GM12875 (cell line): ENCODE data around the gene PLSCR5.

Experiments used
- H3K4me3 ChIP-seq: one replicate; pipeline ENCODE4 v1.5.1; 2011; ENCODE audit warnings: low read depth, low read length, control low read depth
- TF ChIP-seq, protein P1 (sequence below): IDR thresholded peaks from 2 replicates; pipeline ENCODE4 v1.5.1; 2011; ENCODE audit warnings: low read depth, mild to moderate bottlenecking, control low read depth, inconsistent platforms, low read length, moderate library complexity, borderline replicate concordance; ENCODE audit not compliant: insufficient read depth

PLSCR5 gene

GRCh38 chr3:146544929-146545528 is 60.1 kb downstream of the PLSCR5 start:
- peak overlapping the region; percentile 88 for H3K4me3 ChIP-seq
- TF ChIP-seq, protein P1, sequence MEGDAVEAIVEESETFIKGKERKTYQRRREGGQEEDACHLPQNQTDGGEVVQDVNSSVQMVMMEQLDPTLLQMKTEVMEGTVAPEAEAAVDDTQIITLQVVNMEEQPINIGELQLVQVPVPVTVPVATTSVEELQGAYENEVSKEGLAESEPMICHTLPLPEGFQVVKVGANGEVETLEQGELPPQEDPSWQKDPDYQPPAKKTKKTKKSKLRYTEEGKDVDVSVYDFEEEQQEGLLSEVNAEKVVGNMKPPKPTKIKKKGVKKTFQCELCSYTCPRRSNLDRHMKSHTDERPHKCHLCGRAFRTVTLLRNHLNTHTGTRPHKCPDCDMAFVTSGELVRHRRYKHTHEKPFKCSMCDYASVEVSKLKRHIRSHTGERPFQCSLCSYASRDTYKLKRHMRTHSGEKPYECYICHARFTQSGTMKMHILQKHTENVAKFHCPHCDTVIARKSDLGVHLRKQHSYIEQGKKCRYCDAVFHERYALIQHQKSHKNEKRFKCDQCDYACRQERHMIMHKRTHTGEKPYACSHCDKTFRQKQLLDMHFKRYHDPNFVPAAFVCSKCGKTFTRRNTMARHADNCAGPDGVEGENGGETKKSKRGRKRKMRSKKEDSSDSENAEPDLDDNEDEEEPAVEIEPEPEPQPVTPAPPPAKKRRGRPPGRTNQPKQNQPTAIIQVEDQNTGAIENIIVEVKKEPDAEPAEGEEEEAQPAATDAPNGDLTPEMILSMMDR, result no peak

- H3K4me3 ChIP-seq, result peak within 1 kb of the TSS; percentile 88
- TF ChIP-seq, protein P1, result no peak
Measured at GRCh38 chr3:146544002-146544928, 60.9 kb downstream of the PLSCR5 start, which contains the start of gene PLSCR1. TSS of gene PLSCR1 (minus strand) at chr3:146544607. CDS start at chr3:146536552, 8,055 bp downstream.

GRCh38 chr3:146543461-146544001 is 61.6 kb downstream of the PLSCR5 start:
- H3K4me3 ChIP-seq, result peak overlapping the region; percentile 88
- TF ChIP-seq, protein P1, result no peak

DNA sequence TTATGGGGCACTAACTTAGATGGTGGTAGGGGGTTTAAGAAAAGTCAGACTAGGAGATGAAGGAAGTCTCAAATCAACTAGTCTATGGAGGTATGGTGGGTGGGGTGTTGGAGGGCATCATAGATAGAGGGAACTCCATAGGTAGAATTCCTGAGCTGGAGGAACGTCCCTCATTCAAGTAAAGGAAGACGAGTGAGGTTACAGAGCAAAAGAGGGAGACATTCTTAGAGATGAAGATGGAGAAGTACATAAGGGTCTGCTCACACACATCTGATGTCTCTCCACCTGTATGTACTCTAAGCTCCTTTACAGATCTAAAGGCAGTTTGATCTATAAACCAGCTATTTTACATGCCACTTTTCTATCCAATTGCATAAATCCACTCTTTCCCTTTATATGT is 62.2 kb downstream of the PLSCR5 start:
- TF ChIP-seq, protein P1, result no peak
- peak overlapping the region; percentile 88 for H3K4me3 ChIP-seq

GRCh38 chr3:146542179-146542578 is 63.0 kb downstream of the PLSCR5 start:
- TF ChIP-seq, protein P1, result no peak
- H3K4me3 ChIP-seq, result no peak overlapping the region

GRCh38 chr3:146540978-146541377 is 64.2 kb downstream of the PLSCR5 start:
- H3K4me3 ChIP-seq, result no peak overlapping the region
- TF ChIP-seq, protein P1, result no peak
